Activated B cell treated with CpG ODN at 0.5 μM for 24 hours (primary cell): ENCODE results near the gene SHISA9. TPM values are rescaled to one million over a fixed set of nuclear protein-coding genes. Genes with fewer than 3 reads are reported as not detected.

Source experiments
- ATAC-seq: fragments of 200-7000 bp; cut with Tn5 transposase; one replicate; pipeline ENCODE4 v1.10.0; 2021; ENCODE audit warnings: low read depth, mild to moderate bottlenecking, moderate library complexity
- CTCF ChIA-PET: fragments of 350-600 bp; sonication (Branson Sonifier 250); formaldehyde crosslinking; loops from one replicate; lab custom pipeline; 2021; ENCODE audit warnings: antibody characterized with exemption; lab: Charles Lee
- POLR2A ChIA-PET: fragments of 350-600 bp; sonication (Branson Sonifier 250); formaldehyde crosslinking; loops from one replicate; lab custom pipeline; 2021; ENCODE audit warnings: antibody characterized with exemption; lab: Charles Lee
- DNase-seq: peaks from one replicate; pipeline ENCODE4 v3.0.0; 2022
- H3K27ac Mint-ChIP-seq: one replicate; pipeline ENCODE4 v1.8.0; 2020; ENCODE audit warnings: mixed read lengths
- H3K27me3 Mint-ChIP-seq: one replicate; pipeline ENCODE4 v1.8.0; 2021; ENCODE audit warnings: mixed read lengths
- H3K36me3 Mint-ChIP-seq: one replicate; pipeline ENCODE4 v1.8.0; 2021; ENCODE audit warnings: low read depth, mixed read lengths
- H3K4me1 Mint-ChIP-seq: one replicate; pipeline ENCODE4 v1.8.0; 2021; ENCODE audit warnings: mixed read lengths
- H3K4me3 Mint-ChIP-seq: one replicate; pipeline ENCODE4 v1.8.0; 2020; ENCODE audit warnings: mild to moderate bottlenecking, mixed read lengths
- H3K9me3 Mint-ChIP-seq: one replicate; pipeline ENCODE4 v1.8.0; 2020; ENCODE audit warnings: mixed read lengths
- CTCF ChIP-seq: fragments of 200-600 bp; IDR thresholded peaks from one replicate; pipeline ENCODE4 v1.8.0; 2022; ENCODE audit warnings: antibody characterized with exemption, mild to moderate bottlenecking
- intact Hi-C: fragments of 100-400 bp; cut with micrococcal nuclease; formaldehyde crosslinking; loops from one replicate; pipeline ENCODE4 v1.15.1; 2024
- total RNA-seq: library from RNA; stranded (reverse); gene quantifications from 2 replicates; pipeline ENCODE4 v1.2.3, GENCODE V29; 2022

The SHISA9 gene
- total RNA-seq, 1 donor from 2014 or later: 0.07 TPM

GRCh38 chr16:13206606-13207005 is 305.2 kb downstream of the SHISA9 start:
- CTCF ChIA-PET: no interaction called here
- H3K4me3 Mint-ChIP-seq: no peak overlapping the region
- H3K4me1 Mint-ChIP-seq: no peaks in the 10 kb centered on the region
- no peak for TF ChIP-seq CTCF
- H3K27me3 Mint-ChIP-seq: no peaks in the 10 kb centered on the region
- DNase-seq (no peak), ATAC-seq (no peak)
- POLR2A ChIA-PET: no interaction called here
- no peaks in the 10 kb centered on the region for H3K36me3 Mint-ChIP-seq
- H3K9me3 Mint-ChIP-seq: no peaks in the 10 kb centered on the region
- no peak overlapping the region for H3K27ac Mint-ChIP-seq
- intact Hi-C loops: loop anchor here (5.0 kb wide), 1 partner anchor 764 kb away; no protein-coding TSS in a partner anchor

- Mint-ChIP-seq H3K4me3 (no peak overlapping the region), H3K36me3 (no peaks in the 10 kb centered on the region), H3K4me1 (no peaks in the 10 kb centered on the region), H3K27me3 (no peaks in the 10 kb centered on the region), H3K27ac (no peak overlapping the region), H3K9me3 (no peaks in the 10 kb centered on the region)
- no peak for ATAC-seq
- intact Hi-C loops: loop anchor here (5.0 kb wide), 1 partner anchor 765 kb away; no protein-coding TSS in a partner anchor
- no peak for TF ChIP-seq CTCF
- no peak for DNase-seq
- ChIA-PET POLR2A (no interaction called here), CTCF (no interaction called here)
Measured at GRCh38 chr16:13207151-13207550, 305.8 kb downstream of the SHISA9 start.

GRCh38 chr16:13223666-13224065 is 322.3 kb downstream of the SHISA9 start:
- no peak overlapping the region for H3K27ac Mint-ChIP-seq
- no peak for ATAC-seq
- no peak overlapping the region for H3K4me3 Mint-ChIP-seq
- intact Hi-C loops: no loop called here
- peaks cover 17% of the 10 kb centered on the region for H3K9me3 Mint-ChIP-seq
- H3K27me3 Mint-ChIP-seq: no peaks in the 10 kb centered on the region
- no peak for TF ChIP-seq CTCF
- no peaks in the 10 kb centered on the region for H3K36me3 Mint-ChIP-seq
- DNase-seq: no peak
- CTCF ChIA-PET: no interaction called here
- POLR2A ChIA-PET: no interaction called here
- no peaks in the 10 kb centered on the region for H3K4me1 Mint-ChIP-seq

- H3K4me3 Mint-ChIP-seq: no peak overlapping the region
Measured at GRCh38 chr16:13229039-13229438, 327.6 kb downstream of the SHISA9 start.

GRCh38 chr16:13231365-13231764 is 330.0 kb downstream of the SHISA9 start:
- intact Hi-C loops: no loop called here
- POLR2A ChIA-PET: no interaction called here
- Mint-ChIP-seq H3K36me3 (no peaks in the 10 kb centered on the region), H3K9me3 (peaks cover 6% of the 10 kb centered on the region), H3K4me1 (no peaks in the 10 kb centered on the region), H3K27ac (no peak overlapping the region), H3K27me3 (no peaks in the 10 kb centered on the region), H3K4me3 (no peak overlapping the region)
- DNase-seq (no peak), ATAC-seq (no peak)
- CTCF ChIA-PET: no interaction called here
- no peak for TF ChIP-seq CTCF

More at GRCh38 chr16:13229039-13229438, 327.6 kb downstream of the SHISA9 start:
- ChIA-PET CTCF (no interaction called here), POLR2A (no interaction called here)
- TF ChIP-seq CTCF: no peak
- ATAC-seq (no peak), DNase-seq (no peak)
- Mint-ChIP-seq H3K36me3 (no peaks in the 10 kb centered on the region), H3K27me3 (no peaks in the 10 kb centered on the region), H3K27ac (no peak overlapping the region), H3K9me3 (peaks cover 6% of the 10 kb centered on the region), H3K4me1 (no peaks in the 10 kb centered on the region)
- intact Hi-C loops: no loop called here
